ENCODE data around the gene CDC23.

GRCh38 chr5:138233280-138233679 is 20.2 kb upstream of the CDC23 start:
- TF ChIP-seq POLR2A (IDR thresholded peaks at IDR 0.05) (no peak), CTCF (IDR thresholded peaks at IDR 0.05) (no peak)
